Measurements from ENCODE around the gene S1PR4. TPM values are rescaled to one million over a fixed set of nuclear protein-coding genes. Genes with fewer than 3 reads are reported as not detected.

The S1PR4 gene
- total and polyA plus RNA-seq, 4 donors, result 7.3 to 40.5 (median 16.8) TPM

GRCh38 chr19:3132971-3133792 lies 45.4 kb upstream of the S1PR4 start:
- DNase-seq, result peak in 2 of 3 donors; percentile 36 to 42
- Histone ChIP-seq H3K4me1 (ENCODE audit: control insufficient read depth in 5 of 5, insufficient read depth in 5 of 5, low read length in 5 of 5) (peaks cover 0 to 8% (median 0%) of the 10 kb centered on the region in 5 donors), H3K27me3 (ENCODE audit: control insufficient read depth in 3 of 3, insufficient read depth in 3 of 3, low read length in 2 of 3) (no peaks in the 10 kb centered on the region), H3K4me3 (no peak overlapping the region), H3K9ac (ENCODE audit: insufficient read depth in 1 of 2, low read length in 2 of 2) (no peak overlapping the region), H3K27ac (ENCODE audit: low read depth in 1 of 2, low read length in 1 of 2) (peak overlapping the region in 1 of 2 donors; percentile 86), H3K9me3 (ENCODE audit: control insufficient read depth in 4 of 4, insufficient read depth in 3 of 4, low read length in 3 of 4) (no peaks in the 10 kb centered on the region), H3K36me3 (ENCODE audit: control insufficient read depth in 4 of 4, insufficient read depth in 4 of 4, low read length in 4 of 4) (no peaks in the 10 kb centered on the region)
- 21 to 47% methylated on average over 24 of the region's 24 CpGs for WGBS, 2 donors
- no peak for TF ChIP-seq CTCF (IDR thresholded peaks at IDR 0.05; ENCODE audit: control extremely low read depth, extremely low read depth)
- ATAC-seq (ENCODE audit: insufficient read depth, low FRiP score), result no peak

GRCh38 chr19:3133793-3134116 lies 44.8 kb upstream of the S1PR4 start:
- DNase-seq (no peak), ATAC-seq (ENCODE audit: insufficient read depth, low FRiP score) (no peak)
- no peaks in the 10 kb centered on the region for H3K27me3 ChIP-seq (ENCODE audit: control insufficient read depth in 3 of 3, insufficient read depth in 3 of 3, low read length in 2 of 3)
- peaks cover 0 to 8% (median 0%) of the 10 kb centered on the region in 5 donors for H3K4me1 ChIP-seq (ENCODE audit: control insufficient read depth in 5 of 5, insufficient read depth in 5 of 5, low read length in 5 of 5)
- 67 to 76% methylated on average over 4 of the region's 4 CpGs for WGBS, 2 donors
- H3K36me3 ChIP-seq (ENCODE audit: control insufficient read depth in 4 of 4, insufficient read depth in 4 of 4, low read length in 4 of 4), result no peaks in the 10 kb centered on the region
- no peak for TF ChIP-seq CTCF (IDR thresholded peaks at IDR 0.05; ENCODE audit: control extremely low read depth, extremely low read depth)
- no peak overlapping the region for H3K4me3 ChIP-seq
- no peaks in the 10 kb centered on the region for H3K9me3 ChIP-seq (ENCODE audit: control insufficient read depth in 4 of 4, insufficient read depth in 3 of 4, low read length in 3 of 4)
- peak overlapping the region in 1 of 2 donors; percentile 86 for H3K27ac ChIP-seq (ENCODE audit: low read depth in 1 of 2, low read length in 1 of 2)
- no peak overlapping the region for H3K9ac ChIP-seq (ENCODE audit: insufficient read depth in 1 of 2, low read length in 2 of 2)

GRCh38 chr19:3135961-3136683 lies 42.4 kb upstream of the S1PR4 start, which contains the start of gene GNA15:
Gene GNA15 (plus strand): TSS chr19:3136033. CDS start chr19:3136451, 418 bp downstream.
- no peaks in the 10 kb centered on the region for H3K9me3 ChIP-seq (ENCODE audit: control insufficient read depth in 4 of 4, insufficient read depth in 3 of 4, low read length in 3 of 4)
- peak within 1 kb of the TSS; percentile 40 for H3K4me3 ChIP-seq
- no peak for TF ChIP-seq CTCF (IDR thresholded peaks at IDR 0.05; ENCODE audit: control extremely low read depth, extremely low read depth)
- H3K27ac ChIP-seq (ENCODE audit: low read depth in 1 of 2, low read length in 1 of 2), result peak within 1 kb of the TSS in 1 of 2 donors; percentile 76
- H3K36me3 ChIP-seq (ENCODE audit: control insufficient read depth in 4 of 4, insufficient read depth in 4 of 4, low read length in 4 of 4), result no peaks in the 10 kb centered on the region
- ATAC-seq (ENCODE audit: insufficient read depth, low FRiP score) (peak; percentile 59), DNase-seq (peak in 1 of 3 donors; percentile 26)
- no peak within 1 kb of the TSS for H3K9ac ChIP-seq (ENCODE audit: insufficient read depth in 1 of 2, low read length in 2 of 2)
- H3K27me3 ChIP-seq (ENCODE audit: control insufficient read depth in 3 of 3, insufficient read depth in 3 of 3, low read length in 2 of 3), result no peaks in the 10 kb centered on the region
- 19 to 41% methylated on average over 36 to 40 of the region's 40 CpGs for WGBS, 2 donors
- peaks cover 0 to 9% (median 0%) of the 10 kb centered on the region in 5 donors for H3K4me1 ChIP-seq (ENCODE audit: control insufficient read depth in 5 of 5, insufficient read depth in 5 of 5, low read length in 5 of 5)

Measured in lung (tissue), 12 donors.